Femur (tissue), 1 donor: ENCODE data around the gene CLCN4.
A peak's percentile ranks its signal among the peaks of the same experiment; 100 is the strongest.

Experiments used
- DNase-seq: peaks from one replicate; pipeline ENCODE4 v3.0.0-alpha.2; 2017

Gene CLCN4

GRCh38 chrX:10133980-10134676 is 22.6 kb upstream of the CLCN4 start:
- DNase-seq, result no peak

- DNase-seq, result no peak
These were observed 21.9 kb upstream of the CLCN4 start for GRCh38 chrX:10134921-10135320.

- DNase-seq, result no peak
These were observed 21.0 kb upstream of the CLCN4 start for GRCh38 chrX:10135561-10136399.

DNA sequence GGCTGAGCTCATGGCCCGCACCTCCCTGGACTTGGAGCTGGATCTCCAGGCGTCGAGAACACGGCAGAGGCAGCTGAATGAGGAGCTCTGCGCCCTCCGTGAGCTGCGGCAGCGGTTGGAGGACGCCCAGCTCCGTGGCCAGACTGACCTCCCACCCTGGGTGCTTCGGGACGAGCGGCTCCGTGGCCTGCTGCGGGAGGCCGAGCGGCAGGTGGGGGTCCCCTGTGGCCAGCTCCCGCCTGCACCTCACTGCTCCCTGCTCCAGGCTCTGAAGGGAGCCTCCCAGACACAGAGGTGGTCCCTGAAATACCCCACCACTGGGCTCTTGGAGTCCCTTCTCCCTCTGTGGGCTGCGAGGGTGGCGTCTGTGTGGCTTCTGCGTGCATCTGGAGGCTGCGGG is 18.0 kb upstream of the CLCN4 start:
- DNase-seq, result no peak

DNA sequence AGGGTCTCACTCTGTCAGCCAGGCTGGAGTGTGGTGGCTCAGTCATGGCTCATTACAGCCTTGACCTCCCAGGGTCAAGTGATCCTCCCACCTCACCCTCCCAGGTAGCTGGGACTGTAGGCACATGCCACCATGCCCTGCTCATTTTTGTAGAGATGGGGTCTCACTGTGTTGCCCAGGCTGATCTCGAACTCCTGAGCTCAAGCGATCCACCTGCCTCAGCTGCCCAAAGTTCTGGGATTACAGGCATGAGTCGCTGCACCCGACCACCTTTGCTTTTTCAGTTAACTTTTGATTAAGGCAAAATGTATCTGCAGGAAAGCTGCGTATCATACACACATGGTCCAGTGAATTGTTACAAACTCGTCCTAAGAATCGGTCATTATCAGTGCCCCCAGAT is 16.5 kb upstream of the CLCN4 start:
- DNase-seq, result no peak

DNA sequence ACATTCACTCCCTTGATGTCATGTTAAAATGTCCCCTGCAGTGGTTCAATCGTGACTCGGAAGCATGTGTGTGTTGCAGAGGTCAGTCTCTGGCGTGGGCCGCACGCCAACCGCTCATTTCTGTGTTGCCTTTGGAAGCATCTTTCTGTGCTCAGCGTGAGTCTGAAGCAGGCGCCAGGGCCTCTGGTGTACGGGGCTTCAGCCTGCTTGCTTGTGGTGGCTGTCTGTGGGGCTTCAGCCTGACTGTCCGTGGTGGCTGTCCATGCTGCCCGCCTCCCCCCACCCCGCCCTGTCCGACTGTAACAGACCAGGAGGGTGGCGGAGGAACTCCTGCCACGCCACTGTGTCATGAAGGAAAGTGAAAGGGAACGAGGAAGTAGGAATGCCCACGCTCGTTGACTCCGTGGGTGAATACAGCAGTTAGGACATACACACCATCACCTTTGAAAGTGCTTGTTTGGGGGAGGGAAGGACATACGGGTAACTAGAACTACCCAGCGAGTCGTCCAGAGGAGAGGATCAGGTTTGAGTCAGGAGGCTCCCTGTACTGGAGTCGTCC is 14.7 kb upstream of the CLCN4 start:
- no peak for DNase-seq

DNA sequence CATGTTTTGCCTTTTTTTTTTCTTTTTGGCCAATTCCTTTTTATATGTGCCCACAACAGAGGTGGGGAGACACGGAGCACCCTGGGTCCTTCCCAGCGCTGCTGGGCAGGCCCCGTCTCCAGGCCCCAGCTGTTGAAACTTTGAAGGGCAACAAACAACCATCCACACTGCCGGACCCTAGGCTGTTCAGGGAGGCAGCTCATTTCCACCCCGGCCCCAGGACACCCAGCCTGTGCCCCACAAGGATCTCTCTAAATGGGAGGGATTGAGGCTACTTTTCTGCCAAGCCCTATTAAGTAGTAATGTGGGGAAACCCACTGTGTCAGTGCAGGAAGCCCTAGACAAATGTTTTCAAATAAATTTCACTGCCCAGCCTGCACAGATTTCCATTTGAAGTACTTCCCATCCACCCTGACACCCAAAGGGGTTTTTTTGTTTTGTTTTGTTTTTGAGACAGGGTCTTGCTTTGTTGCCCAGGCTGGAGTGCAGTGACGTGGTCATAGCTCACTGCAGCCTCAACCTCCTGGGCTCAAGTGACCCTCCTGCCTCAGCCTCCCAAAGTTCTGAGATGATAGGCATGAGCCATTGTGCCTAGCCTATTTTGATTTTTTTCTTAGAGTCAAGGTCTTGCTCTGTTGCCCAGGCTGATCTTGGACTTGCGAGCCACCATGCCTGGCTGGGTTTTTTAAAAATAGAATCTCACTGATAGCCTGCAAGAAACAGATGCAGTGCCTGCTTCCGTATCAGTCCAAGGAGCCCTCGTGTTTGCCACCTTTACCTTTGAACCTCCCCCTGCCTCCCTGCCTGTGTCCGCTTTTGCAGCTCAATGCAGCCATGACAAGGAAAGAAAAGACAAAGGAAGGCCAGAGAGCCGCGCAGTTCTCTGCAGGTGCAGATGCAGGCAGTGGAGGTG is 13.4 kb upstream of the CLCN4 start:
- no peak for DNase-seq

GRCh38 chrX:10146346-10146745 is 10.4 kb upstream of the CLCN4 start:
- DNase-seq, result no peak

GRCh38 chrX:10152086-10152485 is 4.7 kb upstream of the CLCN4 start:
- no peak for DNase-seq

- DNase-seq, result no peak
These were observed 1.6 kb upstream of the CLCN4 start for GRCh38 chrX:10155137-10155536.

- DNase-seq, result no peak
These were observed 212 bp downstream of the CLCN4 start for GRCh38 chrX:10157032-10157341.

DNA sequence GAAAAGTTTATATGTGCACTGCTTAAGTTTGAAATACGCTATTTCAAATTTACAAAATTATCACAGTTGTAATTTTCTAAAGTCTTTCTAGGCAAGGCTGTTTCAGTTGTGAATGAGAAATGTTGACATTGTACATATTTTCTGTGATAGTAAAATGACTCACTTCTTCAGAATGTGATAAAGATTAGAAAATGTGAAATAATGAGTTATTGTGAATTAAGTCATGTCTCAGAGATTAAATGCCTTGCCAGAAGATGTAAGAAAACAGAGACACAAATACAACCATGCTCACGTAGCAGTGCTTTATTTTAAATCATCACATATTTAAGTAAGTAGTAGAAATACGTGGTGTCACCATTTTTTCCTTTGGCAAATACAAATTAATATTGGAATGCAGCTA is 768 bp downstream of the CLCN4 start:
- no peak for DNase-seq

- peak; percentile 57 for DNase-seq
These were observed 1.7 kb downstream of the CLCN4 start for GRCh38 chrX:10158279-10159144.

DNA sequence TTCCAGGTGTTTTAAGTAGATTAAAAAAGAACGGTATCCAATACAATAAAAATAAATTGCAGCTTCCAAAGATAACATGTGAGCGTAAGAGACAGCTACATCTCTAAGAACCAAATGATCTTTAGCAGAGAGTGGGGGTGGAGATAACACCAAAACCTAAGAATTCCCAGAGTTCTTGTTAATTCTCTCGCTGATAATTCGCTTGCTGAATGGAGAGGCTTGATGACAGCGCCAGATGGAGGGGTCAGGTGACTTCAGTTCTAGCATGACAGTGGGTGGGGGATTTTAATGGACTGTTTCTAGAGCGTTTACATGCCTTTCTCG is 2.3 kb downstream of the CLCN4 start:
- no peak for DNase-seq

- DNase-seq, result no peak
These were observed 3.4 kb downstream of the CLCN4 start for GRCh38 chrX:10160211-10160610.

GRCh38 chrX:10163031-10163430 is 6.3 kb downstream of the CLCN4 start:
- DNase-seq, result no peak

DNA sequence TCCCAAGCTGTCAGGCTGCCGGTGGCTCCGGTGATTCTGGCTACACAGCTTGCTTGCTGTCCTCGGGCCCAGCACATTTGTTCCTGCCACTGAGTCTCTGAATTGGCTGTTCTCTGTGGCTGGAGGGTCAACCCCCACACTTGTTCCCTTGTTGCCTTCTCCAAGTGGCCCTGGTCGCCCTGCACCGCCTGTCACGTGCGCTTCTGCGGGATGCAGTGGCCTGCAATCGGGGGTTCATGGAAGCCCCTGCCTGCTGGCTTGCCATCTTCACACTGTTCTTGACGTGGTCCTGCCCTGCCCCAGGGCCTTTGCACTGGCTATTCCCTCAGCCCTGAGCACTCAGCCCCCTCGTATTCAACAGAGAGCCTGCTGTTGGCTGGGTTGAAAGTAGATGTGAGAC is 8.1 kb downstream of the CLCN4 start:
- DNase-seq, result no peak

DNA sequence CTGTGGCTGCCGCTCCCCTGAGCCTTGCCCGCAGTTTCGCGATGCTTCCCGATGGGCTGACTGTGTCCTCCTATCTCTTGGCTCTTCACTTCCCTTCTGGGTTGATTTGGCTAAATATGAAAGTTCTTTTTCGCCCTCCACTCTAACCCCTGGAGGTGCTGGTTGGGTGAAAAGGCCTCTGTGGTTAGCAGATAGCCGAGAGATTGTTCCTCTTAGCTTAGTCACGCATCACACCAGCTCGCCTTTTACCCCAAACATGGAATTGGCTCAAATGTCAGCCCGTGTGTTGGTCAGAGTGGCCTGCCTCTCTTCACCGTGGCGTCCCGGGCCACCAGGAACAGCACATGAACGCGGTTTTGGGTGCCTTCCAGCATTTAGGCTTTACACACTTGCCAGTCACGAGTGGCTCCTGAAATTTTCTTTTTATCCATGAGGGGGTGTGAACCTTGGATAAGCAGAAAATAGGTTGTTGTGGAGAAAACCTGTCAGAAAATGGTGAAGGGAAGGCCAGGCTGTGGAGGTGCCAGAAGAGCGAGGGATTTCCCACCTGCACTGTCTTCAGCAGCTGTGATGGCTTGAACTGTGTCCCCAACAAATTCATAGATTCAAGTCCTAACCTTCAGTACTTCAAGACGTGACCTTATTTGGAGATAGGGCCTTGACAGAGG is 8.9 kb downstream of the CLCN4 start:
- DNase-seq, result no peak

DNA sequence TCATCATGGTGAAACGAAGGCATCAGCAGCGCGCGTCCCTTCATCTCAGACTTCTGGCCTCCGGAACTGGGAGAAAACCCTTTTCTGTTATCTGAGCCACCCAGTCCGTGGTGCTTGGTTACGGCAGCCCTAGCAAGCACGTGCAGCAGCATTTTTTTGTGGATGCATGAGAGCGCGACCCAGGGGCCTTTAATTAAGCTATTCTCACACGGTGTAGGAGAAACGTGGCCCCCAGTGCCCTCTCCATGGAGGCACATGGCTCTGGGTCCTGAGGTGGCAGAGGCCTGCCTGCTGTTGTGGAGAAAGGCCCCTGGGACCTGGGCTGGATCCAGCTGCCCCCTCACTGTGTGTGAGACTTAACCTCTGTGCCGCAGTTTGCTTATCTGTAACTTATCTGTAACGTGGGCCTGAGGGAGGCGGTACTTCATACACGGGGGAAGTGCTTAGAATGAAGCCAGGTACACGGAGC is 9.5 kb downstream of the CLCN4 start:
- no peak for DNase-seq

DNA sequence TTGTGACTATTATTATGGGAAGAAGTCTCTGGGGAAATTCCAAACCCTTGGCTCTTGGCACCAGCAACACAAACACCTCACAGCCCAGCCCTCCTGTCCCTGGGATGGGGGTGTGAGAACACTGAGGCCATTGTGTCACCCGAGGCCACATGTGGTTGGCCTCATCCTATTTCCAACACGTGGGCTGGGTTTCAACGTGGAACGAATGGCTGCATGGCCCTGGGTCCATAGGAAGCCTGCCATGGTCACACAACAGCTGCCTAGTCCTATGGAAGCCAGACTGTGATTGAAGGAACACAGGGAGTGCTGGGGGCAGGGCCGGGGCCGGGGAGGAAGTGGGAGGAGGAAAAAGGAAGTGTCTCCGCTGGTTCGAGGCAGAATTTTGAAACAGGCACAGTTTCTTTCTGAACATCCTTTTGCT is 10.0 kb downstream of the CLCN4 start:
- DNase-seq, result peak; percentile 51

GRCh38 chrX:10167573-10167972 is 10.8 kb downstream of the CLCN4 start:
- no peak for DNase-seq

DNA sequence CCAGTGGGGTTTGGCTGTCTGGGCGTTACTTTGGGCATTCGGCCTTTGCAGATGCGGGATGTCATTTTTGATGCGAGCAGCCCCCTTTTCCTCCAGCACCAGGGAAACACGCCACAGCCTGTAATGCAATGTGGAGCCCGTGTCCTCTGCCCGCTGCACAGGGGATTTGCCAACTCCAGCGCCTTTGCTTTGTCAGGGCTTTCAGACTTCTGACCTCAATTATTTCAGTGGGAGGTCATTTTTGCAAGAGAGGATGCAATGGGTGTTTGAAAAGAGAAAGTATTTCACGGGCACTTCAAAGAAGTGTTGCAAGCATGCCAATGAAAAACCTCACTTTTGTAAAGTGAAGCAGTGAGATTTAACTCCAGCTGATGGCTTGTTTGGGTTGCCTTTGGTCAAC is 11.5 kb downstream of the CLCN4 start:
- no peak for DNase-seq
